SK-N-MC (cell line): ENCODE results near the gene DOC2B.
"Not testable (repeated sequence)": the region's sequence is repeated elsewhere in the genome, so short reads cannot be mapped to it uniquely, and the experiment has no call there.

Experiments
- DNase-seq: peaks from one replicate; pipeline ENCODE4 v3.0.0-alpha.2; 2011; ENCODE audit warnings: low read depth, low spot score
- H3K27ac ChIP-seq: fragments of 200-600 bp; sonication (generic); 2 replicates; pipeline ENCODE4 v1.5.1; 2016; ENCODE audit warnings: mixed run types
- H3K36me3 ChIP-seq: fragments of 200-600 bp; sonication (generic); 2 replicates; pipeline ENCODE4 v1.6.1; 2017; ENCODE audit warnings: antibody characterized with exemption, low read length, mixed read lengths; ENCODE audit not compliant: insufficient read depth
- H3K4me3 ChIP-seq: fragments of 200-600 bp; sonication (generic); 2 replicates; pipeline ENCODE4 v1.5.1; 2016
- H3K9ac ChIP-seq: fragments of 200-600 bp; sonication (generic); 2 replicates; pipeline ENCODE4 v1.8.0; 2017; ENCODE audit warnings: mixed run types, mixed read lengths; ENCODE audit not compliant: insufficient read length
- H3K9me3 ChIP-seq: fragments of 200-600 bp; sonication (generic); 2 replicates; pipeline ENCODE4 v1.6.1; 2017; ENCODE audit warnings: low read depth, mild to moderate bottlenecking, antibody characterized with exemption, low read length, moderate library complexity, mixed read lengths

The DOC2B gene

DNA sequence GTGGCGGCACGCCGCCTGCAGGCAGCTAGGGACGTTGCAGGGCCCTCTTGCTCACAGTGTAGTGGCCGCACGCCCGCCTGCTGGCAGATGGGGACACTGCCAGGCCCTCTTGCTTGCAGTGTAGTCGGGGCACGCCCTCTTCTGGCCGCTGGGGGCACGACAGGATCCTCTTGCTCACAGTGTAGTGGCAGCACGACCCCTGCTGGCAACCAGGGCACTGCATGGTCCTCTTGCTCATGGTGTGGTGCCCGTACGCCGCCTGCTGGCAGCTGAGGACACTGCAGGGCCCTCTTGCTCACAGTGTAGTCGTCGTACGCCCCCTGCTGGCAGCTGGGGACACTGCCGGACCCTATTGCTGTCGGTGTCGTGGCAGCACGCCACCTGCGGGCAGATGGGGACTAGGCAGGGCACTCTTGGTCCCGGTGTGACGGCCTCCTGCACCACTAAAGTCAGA lies 47.1 kb downstream of the DOC2B start:
- H3K36me3 ChIP-seq, H3K9ac ChIP-seq, H3K4me3 ChIP-seq: not testable (repeated sequence)

GRCh38 chr17:133932-134331 lies 47.5 kb downstream of the DOC2B start:
- H3K27ac ChIP-seq, H3K9me3 ChIP-seq, H3K36me3 ChIP-seq, H3K4me3 ChIP-seq, DNase-seq, H3K9ac ChIP-seq: not testable (repeated sequence)

More for the DNA sequence above, 47.1 kb downstream of the DOC2B start:
- DNase-seq, H3K27ac ChIP-seq, H3K9me3 ChIP-seq: not testable (repeated sequence)

DNA sequence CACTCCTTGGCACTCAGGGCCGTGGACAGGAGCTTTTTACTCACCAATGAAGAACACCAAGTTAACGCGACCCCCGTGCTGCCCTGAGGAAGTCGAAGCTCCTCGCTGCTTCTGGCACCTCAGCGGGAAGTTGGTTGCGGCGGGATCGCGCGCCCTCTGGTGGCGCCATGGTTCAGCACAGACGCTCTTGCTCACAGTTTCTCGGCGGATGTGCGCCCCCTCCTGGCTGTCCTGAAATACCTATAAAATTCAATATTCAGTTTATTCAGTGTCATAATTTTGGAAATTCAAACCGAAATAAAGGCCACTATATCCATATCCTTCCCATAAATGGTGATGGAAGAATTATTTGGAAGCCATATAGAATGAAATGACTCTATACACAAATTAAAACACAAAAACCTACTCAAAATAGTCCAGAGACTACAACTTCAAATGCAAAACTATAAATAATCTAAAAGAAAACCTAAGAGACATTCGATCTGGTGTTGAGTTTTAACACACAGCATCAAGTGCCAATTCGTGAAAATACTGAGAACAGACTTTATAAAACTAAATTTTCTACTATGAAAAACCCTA lies 63.0 kb downstream of the DOC2B start:
- DNase-seq, H3K4me3 ChIP-seq, H3K9me3 ChIP-seq, H3K27ac ChIP-seq, H3K36me3 ChIP-seq, H3K9ac ChIP-seq: not testable (repeated sequence)

GRCh38 chr17:113111-113510 lies 68.3 kb downstream of the DOC2B start:
- H3K36me3 ChIP-seq, DNase-seq, H3K4me3 ChIP-seq, H3K9ac ChIP-seq, H3K27ac ChIP-seq, H3K9me3 ChIP-seq: not testable (repeated sequence)
